HS-27A (cell line): ENCODE data around the gene R3HDM4.
"Not testable (repeated sequence)": the region's sequence is repeated elsewhere in the genome, so short reads cannot be mapped to it uniquely, and the experiment has no call there.

Experiments used
- DNase-seq: peaks from one replicate; pipeline ENCODE4 v3.0.0-alpha.2; 2012; ENCODE audit warnings: low read depth, missing footprints

R3HDM4 gene

GRCh38 chr19:913080-913748 is at the start of gene R3HDM4:
TSS of gene R3HDM4 (minus strand) at chr19:913219. CDS start at chr19:913157, 62 bp downstream.
- DNase-seq = no peak

DNA sequence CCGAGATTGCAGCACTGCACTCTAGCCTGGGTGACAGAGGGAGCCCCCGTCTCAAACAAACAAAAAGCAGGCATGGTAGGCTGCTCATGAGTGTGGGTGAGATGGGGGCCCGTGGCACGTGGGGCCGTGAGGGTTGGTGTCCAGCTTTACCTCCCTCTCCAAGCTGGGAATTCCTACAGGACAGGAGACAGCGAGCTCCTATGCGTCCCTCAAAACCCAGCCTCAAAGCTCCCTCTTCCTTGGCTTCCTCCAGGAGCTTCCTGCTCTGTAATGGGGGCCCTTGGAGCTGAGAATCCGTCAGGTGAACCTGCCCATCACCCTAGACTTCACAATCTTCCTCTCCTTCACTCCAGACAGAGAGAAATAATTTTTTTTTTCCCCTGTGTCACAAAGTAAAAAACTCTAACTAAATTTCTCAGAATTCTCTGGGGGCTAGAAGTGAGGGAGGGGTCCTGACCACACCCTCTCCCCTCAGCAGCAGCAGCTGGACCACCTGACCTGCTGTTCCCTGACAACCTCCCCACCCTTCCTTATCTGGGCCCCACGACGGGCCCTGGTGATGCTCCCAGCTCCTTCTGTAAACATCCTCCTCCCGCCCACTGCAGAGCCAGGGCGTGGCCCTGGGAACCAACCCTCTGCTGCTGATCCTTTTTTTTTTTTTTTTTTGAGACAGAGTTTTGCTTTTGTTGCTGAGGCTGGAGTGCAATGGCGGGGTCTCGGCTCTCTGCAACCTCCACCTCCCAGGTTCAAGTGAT is 49.0 kb upstream of the R3HDM4 start:
- no peak for DNase-seq

DNA sequence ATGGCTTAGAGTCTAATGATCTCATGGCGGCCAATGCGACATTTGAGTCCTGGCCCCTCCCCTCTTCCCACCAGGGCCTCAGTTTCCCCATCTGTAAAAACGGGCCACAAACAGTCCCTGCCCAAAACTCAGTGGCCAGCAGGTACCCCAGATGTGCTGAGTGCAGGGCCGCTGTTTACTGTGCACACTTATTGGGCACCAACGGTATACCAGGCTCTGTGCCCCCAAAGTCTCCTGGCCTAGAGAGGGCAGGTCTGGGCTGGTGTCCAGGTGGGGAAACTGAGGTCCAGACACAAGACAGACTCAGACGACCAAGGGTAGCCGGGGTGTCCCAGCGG is 47.6 kb upstream of the R3HDM4 start:
- DNase-seq = no peak

DNA sequence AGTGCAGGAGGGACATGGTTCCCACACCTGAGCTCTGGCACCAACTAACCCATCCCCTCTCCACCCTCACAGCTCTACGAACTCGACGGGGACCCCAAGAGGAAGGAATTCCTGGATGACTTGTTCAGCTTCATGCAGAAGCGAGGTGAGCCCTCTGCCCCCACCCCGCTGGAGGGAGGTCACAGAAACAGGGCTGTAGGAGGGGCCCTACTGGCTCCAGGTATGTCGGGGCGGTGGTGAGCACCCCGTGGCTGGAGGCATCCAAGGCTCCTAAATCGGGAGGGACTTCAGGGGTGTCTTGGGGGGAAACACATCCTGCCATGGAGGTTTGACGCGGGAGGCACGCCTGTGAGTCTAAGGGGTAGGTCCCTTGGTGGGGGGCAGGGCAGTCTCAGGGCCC is 47.0 kb upstream of the R3HDM4 start:
- DNase-seq = no peak

DNA sequence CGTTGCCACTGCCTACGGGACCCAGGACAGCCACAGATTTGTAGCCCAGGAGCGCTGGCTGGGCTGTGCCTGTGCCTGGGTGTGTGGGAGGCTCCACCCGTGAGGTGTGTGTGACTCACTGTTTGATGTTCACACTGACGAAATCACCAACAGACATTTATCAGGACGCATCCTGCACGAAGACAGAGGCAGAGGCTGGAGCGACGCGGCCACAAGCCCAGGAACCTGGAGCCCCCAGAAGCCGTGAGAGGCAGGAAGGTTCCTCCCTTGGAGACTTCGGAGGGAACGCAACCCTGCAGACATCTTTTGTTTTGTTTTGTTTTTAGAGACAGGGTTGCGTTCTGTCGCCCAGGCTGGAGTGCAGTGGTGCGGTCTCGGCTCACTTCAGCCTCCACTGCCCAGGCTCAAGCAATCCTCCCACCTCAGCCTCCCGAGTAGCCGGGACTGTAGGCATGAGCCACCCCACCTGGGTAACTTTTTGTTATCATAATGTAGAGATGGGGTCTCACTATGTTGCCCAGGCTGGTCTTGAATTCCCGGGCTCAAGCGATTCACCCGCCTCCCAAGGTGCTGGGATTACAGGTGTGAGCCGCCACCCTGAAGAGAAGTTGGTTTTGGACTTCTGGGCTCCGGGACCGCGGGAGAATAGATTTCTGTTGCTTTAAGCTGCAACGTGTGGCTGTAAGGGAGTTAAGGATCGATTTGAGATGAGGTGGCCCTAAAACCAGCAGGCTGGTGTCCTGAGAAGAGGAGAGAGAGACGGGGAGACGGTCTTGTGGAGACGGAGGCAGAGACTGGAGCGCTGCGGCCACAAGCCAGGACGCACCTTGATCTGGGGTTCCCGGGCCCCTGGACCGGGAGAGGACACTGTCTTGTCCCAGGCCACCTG is 46.2 kb upstream of the R3HDM4 start:
- no peak for DNase-seq

DNA sequence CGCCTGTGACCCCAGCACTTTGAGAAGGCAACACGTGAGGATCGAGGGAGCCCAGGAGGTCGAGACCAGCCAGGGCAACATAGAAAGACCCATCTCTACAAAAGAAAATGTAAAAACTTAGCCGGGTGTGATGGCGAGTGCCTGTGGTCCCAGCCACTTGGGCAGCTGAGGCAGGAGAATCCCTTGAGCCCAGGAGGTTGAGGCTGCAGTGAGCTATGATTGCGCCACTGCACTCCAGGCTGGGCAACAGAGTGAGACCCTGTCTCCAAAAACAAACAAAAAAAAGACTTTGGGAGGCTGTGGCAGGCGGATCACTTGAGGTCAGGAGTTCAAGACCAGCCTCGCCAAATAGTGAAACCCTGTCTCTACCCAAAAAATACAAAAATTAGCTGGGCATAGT is 44.6 kb upstream of the R3HDM4 start:
- not testable (repeated sequence) for DNase-seq

DNA sequence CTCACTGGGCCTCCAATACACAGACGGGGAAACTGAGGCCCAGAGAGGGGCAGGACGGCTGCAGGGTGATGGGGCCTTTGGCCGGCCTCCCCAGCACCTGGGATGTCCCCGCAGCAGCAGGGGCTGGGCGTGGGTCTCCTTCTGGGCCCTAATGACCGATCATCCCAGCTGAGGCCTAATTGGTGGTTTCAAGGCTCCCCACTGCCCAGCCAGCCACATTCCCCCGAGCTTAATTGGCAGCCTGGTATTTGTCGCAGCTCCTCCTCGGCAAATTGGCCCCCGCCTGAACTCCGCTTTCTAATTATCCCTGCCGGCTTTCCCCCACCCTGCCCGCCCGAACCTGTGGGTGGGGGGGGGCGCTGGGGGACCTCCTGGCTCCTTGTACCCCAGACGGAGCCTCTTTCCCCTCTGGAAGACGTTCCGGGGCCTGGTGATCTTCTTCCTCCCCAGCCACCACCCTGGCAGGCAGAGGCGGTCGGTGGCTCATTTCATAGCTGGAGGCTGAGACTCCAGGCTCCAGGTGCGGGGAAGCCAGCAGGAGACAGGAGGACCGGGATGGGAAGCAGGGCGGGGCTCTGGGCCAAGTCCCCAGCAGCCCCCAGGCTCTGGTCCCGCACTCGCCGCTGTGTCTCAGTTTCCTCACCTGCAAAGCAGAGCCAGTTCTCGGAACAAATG is 43.9 kb upstream of the R3HDM4 start:
- no peak for DNase-seq

- no peak for DNase-seq
These were observed 43.1 kb upstream of the R3HDM4 start for GRCh38 chr19:955803-956765.

DNA sequence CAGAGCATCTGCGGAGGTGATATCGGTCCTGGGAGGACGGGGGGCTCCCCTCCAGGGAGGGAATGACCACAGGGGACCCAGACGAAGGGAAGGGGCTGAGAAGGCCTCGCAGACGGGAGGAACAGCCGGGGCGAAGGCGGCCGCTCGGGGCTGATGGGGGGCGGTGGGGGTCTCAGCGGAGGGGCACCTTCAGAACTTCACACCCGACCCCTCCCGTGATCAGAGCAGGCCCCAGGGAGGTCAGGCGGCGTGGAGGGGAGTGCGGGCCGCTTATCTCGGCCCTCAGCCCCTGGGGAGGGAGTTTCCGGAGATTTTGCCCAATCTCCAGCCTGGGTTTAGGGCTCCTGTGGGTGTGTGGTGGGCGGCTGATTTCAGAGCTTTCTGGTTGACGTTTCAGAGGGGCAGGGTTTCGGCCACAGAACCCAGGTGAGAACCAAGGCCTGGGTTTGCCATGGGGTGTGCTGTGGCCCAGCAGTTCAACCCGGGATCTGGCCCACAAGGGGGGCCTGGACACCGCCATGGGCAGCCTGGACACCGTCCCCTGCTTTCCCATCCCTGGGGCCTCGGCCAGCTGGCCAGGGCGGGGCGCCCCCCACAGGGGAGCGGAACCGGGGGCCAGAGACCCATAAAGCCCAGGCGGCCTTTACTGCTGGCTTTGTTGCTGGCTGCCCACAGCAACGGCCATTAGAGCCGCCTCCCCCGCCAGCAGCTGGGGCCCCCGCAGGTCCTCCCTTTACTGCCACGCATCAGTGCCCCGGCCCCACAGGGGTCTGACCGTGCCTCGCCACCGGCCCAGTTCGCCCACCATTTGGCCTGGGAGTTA is 41.9 kb upstream of the R3HDM4 start:
- DNase-seq = no peak

- no peak for DNase-seq
These were observed 41.3 kb upstream of the R3HDM4 start for GRCh38 chr19:954272-954671.

GRCh38 chr19:953445-954271 is 40.6 kb upstream of the R3HDM4 start:
- DNase-seq = no peak

GRCh38 chr19:952680-953444 is 39.8 kb upstream of the R3HDM4 start:
- DNase-seq = no peak

- no peak for DNase-seq
These were observed 39.1 kb upstream of the R3HDM4 start for GRCh38 chr19:952049-952679.

GRCh38 chr19:950352-951066 is 37.5 kb upstream of the R3HDM4 start:
- DNase-seq = no peak

DNA sequence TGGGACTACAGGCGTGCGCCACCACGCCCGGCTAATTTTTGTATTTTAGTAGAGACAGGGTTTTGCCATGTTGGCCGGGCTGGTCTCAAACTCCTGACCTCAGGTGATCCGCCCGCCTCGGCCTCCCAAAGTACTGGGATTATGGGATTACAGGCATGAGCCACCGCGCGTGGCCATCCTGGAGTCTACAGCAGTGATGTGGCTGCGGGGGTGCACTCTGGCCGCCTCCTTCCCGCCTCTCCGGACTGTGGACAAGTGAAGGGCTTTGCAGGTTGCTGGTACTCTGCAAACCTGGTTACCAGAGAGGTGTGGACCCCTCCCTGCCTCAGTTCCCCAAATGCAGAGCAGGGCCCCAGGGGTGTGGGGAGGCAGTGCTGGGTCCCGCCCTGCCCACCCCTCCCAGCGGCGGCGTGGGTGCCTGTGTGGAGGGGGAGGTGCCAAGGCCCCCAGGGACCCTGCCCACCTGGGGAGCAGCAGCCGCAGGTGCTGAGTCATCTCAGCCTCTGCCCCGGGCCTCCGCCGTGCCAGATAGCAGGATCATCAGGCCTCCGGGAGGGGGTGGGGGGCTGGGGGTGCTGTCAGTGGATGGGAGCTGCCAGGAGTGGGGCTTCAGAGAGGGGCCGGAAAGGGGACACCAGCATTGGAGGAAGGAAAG is 36.0 kb upstream of the R3HDM4 start:
- DNase-seq = no peak

GRCh38 chr19:947707-948539 is 34.9 kb upstream of the R3HDM4 start:
- no peak for DNase-seq
